Ovary (tissue), 9 donors: ENCODE results near the gene CBX7. TPM values are rescaled to one million over a fixed set of nuclear protein-coding genes. Genes with fewer than 3 reads are reported as not detected.
A peak's percentile ranks its signal among the peaks of the same experiment; 100 is the strongest.

Experiments
- DNase-seq, 5 donors: peaks; one replicate each; pipeline ENCODE4 v3.0.0-alpha.2; 2019 to 2020
- H3K27ac ChIP-seq, 2 donors: fragments of 200-600 bp; one replicate each; pipeline versions ENCODE4 v1.5.1 to v1.8.0; 2019 to 2022
- H3K27me3 ChIP-seq: fragments of 200-600 bp; one replicate; pipeline ENCODE4 v1.8.0; 2022
- H3K36me3 ChIP-seq: fragments of 200-600 bp; sonication (generic); one replicate; pipeline ENCODE4 v1.5.1; 2019
- H3K4me1 ChIP-seq: one replicate; pipeline ENCODE4 v1.8.1; 2013; ENCODE audit warnings: mild to moderate bottlenecking, moderate library complexity; ENCODE audit not compliant: insufficient read depth
- H3K4me3 ChIP-seq: fragments of 200-600 bp; sonication (generic); one replicate; pipeline ENCODE4 v1.5.1; 2017
- H3K9me3 ChIP-seq, 2 donors: fragments of 200-600 bp in 1 of 2; sonication (generic) in 1 of 2; one replicate each; pipeline versions ENCODE4 v1.5.1 to v1.8.1; 2013 to 2019; ENCODE audit warnings: mild to moderate bottlenecking in 1 of 2, moderate library complexity in 1 of 2
- EP300 ChIP-seq: sonication (generic); formaldehyde crosslinking; IDR thresholded peaks from one replicate; pipeline ENCODE4 v1.6.1; 2017; ENCODE audit warnings: antibody characterized with exemption
- POLR2A ChIP-seq: fragments of 450-650 bp; IDR thresholded peaks from one replicate; pipeline ENCODE4 v1.6.1; 2017; ENCODE audit warnings: antibody characterized with exemption, mild to moderate bottlenecking, moderate library complexity
- WGBS, 3 donors: extraction: QIAGEN DNeasy Blood & Tissue Kit in 1 of 3; methylation state at CpG; one replicate each; pipeline versions ENCODE4 v1.1.5 to v1.1.7; 2013 to 2017; 5-methylcytosine and 5-hydroxymethylcytosine counted together
- intact Hi-C, 4 donors: fragments of 100-400 bp; cut with DNase I; formaldehyde crosslinking; loops; one replicate each; pipeline versions ENCODE4 v1.11.0 to v1.15.1; 2022 to 2023
- polyA plus RNA-seq, 2 donors: library from polyadenylated mRNA; stranded (reverse); fragments of 200-250 nt in 1 of 2; fragments of 350-450 nt in 1 of 2; fragmentation: Illumina TruSeq in 1 of 2; extraction: RNeasy Lipid Tissue Mini Kit (QIAGEN cat#74804) in 1 of 2; gene quantifications; one replicate each; pipeline ENCODE4 v1.2.3, GENCODE V29; 2013 to 2014
- total RNA-seq, 7 donors: library from RNA; depleted of rRNA in 2 of 7; stranded (reverse); fragments of >200 nt in 2 of 7; fragmentation: NEBNext Ultra II Directional in 3 of 7; extraction: Animal tissue kit (Norgen Biotek cat#: 25700) in 3 of 7; gene quantifications; one replicate each; pipeline versions ENCODE4 v1.1.0 to v1.2.4, GENCODE V29; 2016 to 2023
- TF ChIP-seq, protein P1 (sequence below), 3 donors: fragments of 450-650 bp in 2 of 3; fragments of 200-600 bp in 1 of 3; IDR thresholded peaks; one replicate each; pipeline versions ENCODE4 v1.5.1 to v1.8.0; 2016 to 2022; ENCODE audit warnings: antibody characterized with exemption in 3 of 3, mild to moderate bottlenecking in 1 of 3
- donor health status: DM: no; HTN: no; CAD: no; lungs with moderate emphysema.
- donor health status: DM: no; HTN: no; CAD: no.
- donor health status: Bipolar disorder and iron deficiency.
- donor health status: DM: yes; HTN: yes; CAD: no.
- donor health status: DM: no; HTN: no; CAD: no.
- donor health status: DM: yes; HTN: yes; CAD: no.

The CBX7 gene
- total and polyA plus RNA-seq, 9 donors, result 40.7 to 107 (median 84.9) TPM

- TF ChIP-seq EP300, result no peak
- no peak for TF ChIP-seq POLR2A
- TF ChIP-seq, protein P1, sequence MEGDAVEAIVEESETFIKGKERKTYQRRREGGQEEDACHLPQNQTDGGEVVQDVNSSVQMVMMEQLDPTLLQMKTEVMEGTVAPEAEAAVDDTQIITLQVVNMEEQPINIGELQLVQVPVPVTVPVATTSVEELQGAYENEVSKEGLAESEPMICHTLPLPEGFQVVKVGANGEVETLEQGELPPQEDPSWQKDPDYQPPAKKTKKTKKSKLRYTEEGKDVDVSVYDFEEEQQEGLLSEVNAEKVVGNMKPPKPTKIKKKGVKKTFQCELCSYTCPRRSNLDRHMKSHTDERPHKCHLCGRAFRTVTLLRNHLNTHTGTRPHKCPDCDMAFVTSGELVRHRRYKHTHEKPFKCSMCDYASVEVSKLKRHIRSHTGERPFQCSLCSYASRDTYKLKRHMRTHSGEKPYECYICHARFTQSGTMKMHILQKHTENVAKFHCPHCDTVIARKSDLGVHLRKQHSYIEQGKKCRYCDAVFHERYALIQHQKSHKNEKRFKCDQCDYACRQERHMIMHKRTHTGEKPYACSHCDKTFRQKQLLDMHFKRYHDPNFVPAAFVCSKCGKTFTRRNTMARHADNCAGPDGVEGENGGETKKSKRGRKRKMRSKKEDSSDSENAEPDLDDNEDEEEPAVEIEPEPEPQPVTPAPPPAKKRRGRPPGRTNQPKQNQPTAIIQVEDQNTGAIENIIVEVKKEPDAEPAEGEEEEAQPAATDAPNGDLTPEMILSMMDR (IDR thresholded peaks at IDR 0.05), result no peak
- no peaks in the 10 kb centered on the region for H3K27me3 ChIP-seq
- H3K4me3 ChIP-seq, result no peak overlapping the region
- H3K9me3 ChIP-seq, result no peaks in the 10 kb centered on the region
- intact Hi-C loops, result loop anchor here in 1 of 4 donors (10.0 kb wide), 1 partner anchor 118 kb away; the partner anchor contains the start of gene APOBEC3C
- WGBS, 3 donors, result 92 to 94% (median 92%) methylated on average over 22 of the region's 22 CpGs
- H3K27ac ChIP-seq, result no peak overlapping the region
- DNase-seq, result no peak
- no peaks in the 10 kb centered on the region for H3K36me3 ChIP-seq
- H3K4me1 ChIP-seq, result peaks cover 7% of the 10 kb centered on the region
Observed at GRCh38 chr22:39132871-39133524, 19.5 kb downstream of the CBX7 start.

DNA sequence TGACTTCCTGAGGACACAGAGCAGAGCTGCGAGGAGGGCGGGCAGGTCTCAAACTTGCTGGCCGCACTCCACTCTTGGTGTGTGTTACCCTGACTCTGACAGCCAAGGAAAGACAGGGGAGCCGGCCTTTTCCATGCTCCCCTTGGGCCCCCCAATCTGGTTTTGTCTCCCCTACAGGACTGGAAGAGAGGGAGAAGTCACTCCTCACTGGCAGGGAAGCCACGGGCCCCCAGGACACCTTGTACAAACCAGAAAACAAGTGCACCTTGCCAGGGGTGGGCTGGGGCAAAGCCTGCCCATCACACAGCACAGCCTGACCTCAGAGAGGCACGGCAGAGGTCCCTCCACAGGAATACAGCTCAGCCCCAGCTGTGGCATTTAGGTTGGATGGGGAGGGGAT is 20.2 kb downstream of the CBX7 start:
- Histone ChIP-seq H3K27ac (no peak overlapping the region), H3K9me3 (no peaks in the 10 kb centered on the region), H3K4me3 (no peak overlapping the region), H3K27me3 (no peaks in the 10 kb centered on the region), H3K4me1 (peaks cover 7% of the 10 kb centered on the region), H3K36me3 (no peaks in the 10 kb centered on the region)
- TF ChIP-seq, protein P1 (IDR thresholded peaks at IDR 0.05), result no peak
- no peak for TF ChIP-seq EP300
- TF ChIP-seq POLR2A, result no peak
- intact Hi-C loops, result loop anchor here in 1 of 4 donors (10.0 kb wide), 1 partner anchor 117 kb away; the partner anchor contains the start of gene APOBEC3C
- WGBS, 3 donors, result 80 to 91% (median 85%) methylated on average over 6 of the region's 6 CpGs
- no peak for DNase-seq

- Histone ChIP-seq H3K9me3 (no peaks in the 10 kb centered on the region), H3K4me1 (peaks cover 6% of the 10 kb centered on the region), H3K27me3 (no peaks in the 10 kb centered on the region), H3K27ac (peak overlapping the region in 1 of 2 donors; percentile 37), H3K36me3 (no peaks in the 10 kb centered on the region), H3K4me3 (no peak overlapping the region)
- DNase-seq, result peak in 1 of 5 donors; percentile 29
- WGBS, 3 donors, result 35 to 51% (median 43%) methylated on average over 20 to 24 of the region's 24 CpGs
- no peak for TF ChIP-seq POLR2A
- TF ChIP-seq, protein P1 (IDR thresholded peaks at IDR 0.05), result no peak
- no peak for TF ChIP-seq EP300
- intact Hi-C loops, result loop anchor here in 1 of 4 donors (10.0 kb wide), 1 partner anchor 116 kb away; the partner anchor contains the start of gene APOBEC3C
Observed at GRCh38 chr22:39130892-39131855, 21.3 kb downstream of the CBX7 start.

DNA sequence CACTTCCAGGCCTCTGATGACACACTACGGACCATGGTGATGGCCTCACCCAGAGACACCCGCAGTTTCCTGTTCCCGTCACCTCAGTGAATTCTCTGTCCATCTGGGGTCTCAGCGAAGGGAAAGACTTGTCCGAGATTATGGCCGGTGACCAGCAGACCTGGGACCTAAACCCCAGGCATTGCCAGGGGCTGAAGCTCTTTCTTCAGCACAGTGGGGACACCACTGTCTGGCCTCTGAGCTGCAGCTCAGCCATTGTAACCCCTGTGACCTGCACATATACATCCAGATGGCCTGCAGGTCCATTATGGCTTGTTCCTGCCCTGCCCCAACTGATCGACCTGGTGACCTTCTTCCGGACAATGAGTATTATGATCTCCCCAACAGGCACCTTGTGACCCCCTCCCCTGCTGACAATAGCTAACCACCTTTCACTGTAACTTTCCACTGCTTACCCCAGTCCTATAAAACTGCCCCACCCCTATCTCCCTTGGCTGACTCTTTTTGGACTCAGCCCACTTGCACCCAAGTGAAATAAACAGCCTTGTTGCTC is 22.3 kb downstream of the CBX7 start:
- WGBS, 3 donors, result 91 to 94% (median 94%) methylated on average over 8 of the region's 8 CpGs
- Histone ChIP-seq H3K4me3 (no peak overlapping the region), H3K4me1 (peaks cover 4% of the 10 kb centered on the region), H3K27me3 (no peaks in the 10 kb centered on the region), H3K27ac (no peak overlapping the region), H3K36me3 (no peaks in the 10 kb centered on the region), H3K9me3 (no peaks in the 10 kb centered on the region)
- DNase-seq, result no peak
- no peak for TF ChIP-seq EP300
- TF ChIP-seq POLR2A, result no peak
- TF ChIP-seq, protein P1 (IDR thresholded peaks at IDR 0.05), result no peak
- intact Hi-C loops, result loop anchor here in 1 of 4 donors (10.0 kb wide), 1 partner anchor 115 kb away; the partner anchor contains the start of gene APOBEC3C
